GM23338 (cell line): ENCODE data around the gene WNT8B.

Source experiments
- CREB1 ChIP-seq: fragments of 250-450 bp; sonication (Bioruptor Pico); IDR thresholded peaks from 2 replicates; pipeline ENCODE4 v1.5.0; 2020; ENCODE audit warnings: low read depth, mild to moderate bottlenecking, moderate library complexity
- EZH2 ChIP-seq: fragments of 200-600 bp; sonication (generic); IDR thresholded peaks from one replicate; pipeline ENCODE4 v1.8.0; 2017; ENCODE audit warnings: antibody characterized with exemption, mild to moderate bottlenecking, low read depth; ENCODE audit not compliant: unreplicated experiment
- EZH2phosphoT487 ChIP-seq: fragments of 200-600 bp; sonication (generic); IDR thresholded peaks from one replicate; pipeline ENCODE4 v1.8.1; 2018; ENCODE audit warnings: antibody characterized with exemption; ENCODE audit not compliant: unreplicated experiment
- JUNB ChIP-seq: IDR thresholded peaks from one replicate; pipeline ENCODE4 v1.6.1; 2016; ENCODE audit warnings: antibody characterized with exemption; ENCODE audit not compliant: unreplicated experiment
- NANOG ChIP-seq: IDR thresholded peaks from 2 replicates; pipeline ENCODE4 v1.6.1; 2016; ENCODE audit warnings: antibody characterized with exemption, borderline replicate concordance
- POLR2AphosphoS5 ChIP-seq: IDR thresholded peaks from 2 replicates; pipeline ENCODE4 v1.6.1; 2016; ENCODE audit warnings: antibody characterized with exemption, low read depth
- STAT1 ChIP-seq: IDR thresholded peaks from one replicate; pipeline ENCODE4 v1.6.1; 2016; ENCODE audit warnings: antibody characterized with exemption; ENCODE audit not compliant: unreplicated experiment
- ZNF114 ChIP-seq: fragments of 250-450 bp; sonication (Bioruptor Pico); IDR thresholded peaks from 2 replicates; pipeline ENCODE4 v1.5.0; 2020; ENCODE audit warnings: mild to moderate bottlenecking, moderate library complexity
- ZNF331 ChIP-seq: fragments of 250-450 bp; sonication (Bioruptor Pico); IDR thresholded peaks from 2 replicates; pipeline ENCODE4 v1.5.0; 2020; ENCODE audit warnings: low read depth, mild to moderate bottlenecking, moderate library complexity
- TF ChIP-seq, protein P1 (sequence below), 2 experiments: fragments of 200-600 bp in 1 of 2; sonication (generic) in 1 of 2; conservative IDR thresholded peaks; 2 replicates each; pipeline versions ENCODE4 v1.5.1 to v1.6.1; 2016 to 2017; ENCODE audit warnings: antibody characterized with exemption in 2 of 2, low read depth in 2 of 2, mild to moderate bottlenecking in 2 of 2, moderate library complexity in 1 of 2
- TF ChIP-seq, protein P2 (sequence below): IDR thresholded peaks from one replicate; pipeline ENCODE4 v1.6.1; 2018; ENCODE audit warnings: antibody characterized with exemption; ENCODE audit not compliant: unreplicated experiment
- TF ChIP-seq, protein P3 (sequence below): IDR thresholded peaks from 2 replicates; pipeline ENCODE4 v1.6.1; 2016; ENCODE audit warnings: antibody characterized with exemption

DNA sequence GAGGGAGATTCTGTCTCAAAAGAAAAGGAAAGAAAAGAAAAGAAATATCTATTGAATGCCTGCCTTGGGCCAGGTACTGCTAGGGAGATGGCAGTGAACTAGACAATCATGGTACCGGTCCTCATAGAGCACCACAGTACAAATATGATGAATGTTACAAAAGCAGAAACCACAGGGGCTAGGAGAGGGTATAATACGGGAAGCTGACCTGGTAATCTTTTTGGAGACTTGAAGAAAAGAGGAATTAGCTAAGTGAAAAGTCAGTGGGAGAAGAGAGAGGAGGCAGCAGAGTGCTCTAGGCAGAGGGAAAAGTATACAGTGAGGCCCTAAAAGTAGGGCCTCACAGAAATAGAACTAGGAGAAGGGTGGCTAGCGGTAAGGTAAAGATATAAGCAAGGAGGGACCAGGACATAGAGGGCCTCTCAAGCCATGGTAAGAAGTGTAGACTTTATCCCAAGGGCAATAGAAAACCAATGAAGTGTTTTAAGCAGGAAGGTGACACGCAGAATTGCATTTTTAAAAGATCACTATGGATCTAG lies 42.8 kb upstream of the WNT8B start:
- no peak for TF ChIP-seq EZH2
- no peak for TF ChIP-seq POLR2AphosphoS5
- TF ChIP-seq, protein P1, sequence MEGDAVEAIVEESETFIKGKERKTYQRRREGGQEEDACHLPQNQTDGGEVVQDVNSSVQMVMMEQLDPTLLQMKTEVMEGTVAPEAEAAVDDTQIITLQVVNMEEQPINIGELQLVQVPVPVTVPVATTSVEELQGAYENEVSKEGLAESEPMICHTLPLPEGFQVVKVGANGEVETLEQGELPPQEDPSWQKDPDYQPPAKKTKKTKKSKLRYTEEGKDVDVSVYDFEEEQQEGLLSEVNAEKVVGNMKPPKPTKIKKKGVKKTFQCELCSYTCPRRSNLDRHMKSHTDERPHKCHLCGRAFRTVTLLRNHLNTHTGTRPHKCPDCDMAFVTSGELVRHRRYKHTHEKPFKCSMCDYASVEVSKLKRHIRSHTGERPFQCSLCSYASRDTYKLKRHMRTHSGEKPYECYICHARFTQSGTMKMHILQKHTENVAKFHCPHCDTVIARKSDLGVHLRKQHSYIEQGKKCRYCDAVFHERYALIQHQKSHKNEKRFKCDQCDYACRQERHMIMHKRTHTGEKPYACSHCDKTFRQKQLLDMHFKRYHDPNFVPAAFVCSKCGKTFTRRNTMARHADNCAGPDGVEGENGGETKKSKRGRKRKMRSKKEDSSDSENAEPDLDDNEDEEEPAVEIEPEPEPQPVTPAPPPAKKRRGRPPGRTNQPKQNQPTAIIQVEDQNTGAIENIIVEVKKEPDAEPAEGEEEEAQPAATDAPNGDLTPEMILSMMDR (conservative IDR thresholded peaks at IDR 0.05; ENCODE audit: low read depth in 2 of 2) = no peak
- no peak for TF ChIP-seq JUNB
- no peak for TF ChIP-seq EZH2phosphoT487
- TF ChIP-seq, protein P2, sequence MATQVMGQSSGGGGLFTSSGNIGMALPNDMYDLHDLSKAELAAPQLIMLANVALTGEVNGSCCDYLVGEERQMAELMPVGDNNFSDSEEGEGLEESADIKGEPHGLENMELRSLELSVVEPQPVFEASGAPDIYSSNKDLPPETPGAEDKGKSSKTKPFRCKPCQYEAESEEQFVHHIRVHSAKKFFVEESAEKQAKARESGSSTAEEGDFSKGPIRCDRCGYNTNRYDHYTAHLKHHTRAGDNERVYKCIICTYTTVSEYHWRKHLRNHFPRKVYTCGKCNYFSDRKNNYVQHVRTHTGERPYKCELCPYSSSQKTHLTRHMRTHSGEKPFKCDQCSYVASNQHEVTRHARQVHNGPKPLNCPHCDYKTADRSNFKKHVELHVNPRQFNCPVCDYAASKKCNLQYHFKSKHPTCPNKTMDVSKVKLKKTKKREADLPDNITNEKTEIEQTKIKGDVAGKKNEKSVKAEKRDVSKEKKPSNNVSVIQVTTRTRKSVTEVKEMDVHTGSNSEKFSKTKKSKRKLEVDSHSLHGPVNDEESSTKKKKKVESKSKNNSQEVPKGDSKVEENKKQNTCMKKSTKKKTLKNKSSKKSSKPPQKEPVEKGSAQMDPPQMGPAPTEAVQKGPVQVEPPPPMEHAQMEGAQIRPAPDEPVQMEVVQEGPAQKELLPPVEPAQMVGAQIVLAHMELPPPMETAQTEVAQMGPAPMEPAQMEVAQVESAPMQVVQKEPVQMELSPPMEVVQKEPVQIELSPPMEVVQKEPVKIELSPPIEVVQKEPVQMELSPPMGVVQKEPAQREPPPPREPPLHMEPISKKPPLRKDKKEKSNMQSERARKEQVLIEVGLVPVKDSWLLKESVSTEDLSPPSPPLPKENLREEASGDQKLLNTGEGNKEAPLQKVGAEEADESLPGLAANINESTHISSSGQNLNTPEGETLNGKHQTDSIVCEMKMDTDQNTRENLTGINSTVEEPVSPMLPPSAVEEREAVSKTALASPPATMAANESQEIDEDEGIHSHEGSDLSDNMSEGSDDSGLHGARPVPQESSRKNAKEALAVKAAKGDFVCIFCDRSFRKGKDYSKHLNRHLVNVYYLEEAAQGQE = no peak
- no peak for TF ChIP-seq NANOG
- TF ChIP-seq CREB1 (CRISPR knock-in tag) = no peak
- TF ChIP-seq ZNF331 (CRISPR knock-in tag) = no peak
- TF ChIP-seq ZNF114 = no peak
- TF ChIP-seq, protein P3, sequence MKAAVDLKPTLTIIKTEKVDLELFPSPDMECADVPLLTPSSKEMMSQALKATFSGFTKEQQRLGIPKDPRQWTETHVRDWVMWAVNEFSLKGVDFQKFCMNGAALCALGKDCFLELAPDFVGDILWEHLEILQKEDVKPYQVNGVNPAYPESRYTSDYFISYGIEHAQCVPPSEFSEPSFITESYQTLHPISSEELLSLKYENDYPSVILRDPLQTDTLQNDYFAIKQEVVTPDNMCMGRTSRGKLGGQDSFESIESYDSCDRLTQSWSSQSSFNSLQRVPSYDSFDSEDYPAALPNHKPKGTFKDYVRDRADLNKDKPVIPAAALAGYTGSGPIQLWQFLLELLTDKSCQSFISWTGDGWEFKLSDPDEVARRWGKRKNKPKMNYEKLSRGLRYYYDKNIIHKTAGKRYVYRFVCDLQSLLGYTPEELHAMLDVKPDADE = no peak
- no peak for TF ChIP-seq STAT1
